HFF-Myc (cell line): Measurements from ENCODE around the gene FHIT.

Source experiments
- DNase-seq: peaks from one replicate; pipeline ENCODE4 v3.0.0-alpha.2; 2011; ENCODE audit warnings: low read depth; ENCODE audit errors: extremely low read depth
- H3K4me3 ChIP-seq: replicated peaks from 2 replicates; pipeline ENCODE4 v1.5.1; 2011; ENCODE audit warnings: low read depth, mild to moderate bottlenecking, control low read depth, low read length
- TF ChIP-seq, protein P1 (sequence below): IDR thresholded peaks from 2 replicates; pipeline ENCODE4 v1.5.1; 2012; ENCODE audit warnings: mild to moderate bottlenecking, low read depth, low read length, control low read depth; ENCODE audit errors: missing control alignments

FHIT gene

DNA sequence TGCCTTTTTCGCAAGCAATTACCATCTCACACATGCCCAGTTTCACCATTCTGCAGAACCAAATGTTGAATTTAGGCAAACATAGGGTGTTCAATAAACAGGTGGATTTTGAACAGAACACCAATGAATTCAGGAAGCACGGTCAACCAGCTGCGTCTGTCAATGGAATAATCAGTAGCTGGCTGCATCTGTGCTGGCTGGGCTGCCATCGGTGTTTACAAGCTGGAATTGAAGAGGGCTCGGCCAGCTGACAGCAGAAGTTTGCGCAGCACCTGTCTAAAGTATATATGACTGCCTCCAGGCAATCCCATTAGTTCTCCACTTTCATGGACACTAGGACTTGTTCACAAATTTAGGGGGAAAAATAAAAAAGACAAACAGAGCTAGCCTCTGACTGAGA lies 1205.0 kb downstream of the FHIT start:
- DNase-seq = no peak
- TF ChIP-seq, protein P1, sequence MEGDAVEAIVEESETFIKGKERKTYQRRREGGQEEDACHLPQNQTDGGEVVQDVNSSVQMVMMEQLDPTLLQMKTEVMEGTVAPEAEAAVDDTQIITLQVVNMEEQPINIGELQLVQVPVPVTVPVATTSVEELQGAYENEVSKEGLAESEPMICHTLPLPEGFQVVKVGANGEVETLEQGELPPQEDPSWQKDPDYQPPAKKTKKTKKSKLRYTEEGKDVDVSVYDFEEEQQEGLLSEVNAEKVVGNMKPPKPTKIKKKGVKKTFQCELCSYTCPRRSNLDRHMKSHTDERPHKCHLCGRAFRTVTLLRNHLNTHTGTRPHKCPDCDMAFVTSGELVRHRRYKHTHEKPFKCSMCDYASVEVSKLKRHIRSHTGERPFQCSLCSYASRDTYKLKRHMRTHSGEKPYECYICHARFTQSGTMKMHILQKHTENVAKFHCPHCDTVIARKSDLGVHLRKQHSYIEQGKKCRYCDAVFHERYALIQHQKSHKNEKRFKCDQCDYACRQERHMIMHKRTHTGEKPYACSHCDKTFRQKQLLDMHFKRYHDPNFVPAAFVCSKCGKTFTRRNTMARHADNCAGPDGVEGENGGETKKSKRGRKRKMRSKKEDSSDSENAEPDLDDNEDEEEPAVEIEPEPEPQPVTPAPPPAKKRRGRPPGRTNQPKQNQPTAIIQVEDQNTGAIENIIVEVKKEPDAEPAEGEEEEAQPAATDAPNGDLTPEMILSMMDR = no peak
- H3K4me3 ChIP-seq = no peak overlapping the region

GRCh38 chr3:60045686-60046085 lies 1205.6 kb downstream of the FHIT start:
- DNase-seq = no peak
- no peak overlapping the region for H3K4me3 ChIP-seq
- TF ChIP-seq, protein P1 = no peak

GRCh38 chr3:60036803-60037202 lies 1214.4 kb downstream of the FHIT start:
- TF ChIP-seq, protein P1 = no peak
- H3K4me3 ChIP-seq = no peak overlapping the region
- no peak for DNase-seq

- TF ChIP-seq, protein P1 = no peak
- no peak for DNase-seq
- H3K4me3 ChIP-seq = no peak overlapping the region
Observed at GRCh38 chr3:60033901-60034453, 1217.3 kb downstream of the FHIT start.

DNA sequence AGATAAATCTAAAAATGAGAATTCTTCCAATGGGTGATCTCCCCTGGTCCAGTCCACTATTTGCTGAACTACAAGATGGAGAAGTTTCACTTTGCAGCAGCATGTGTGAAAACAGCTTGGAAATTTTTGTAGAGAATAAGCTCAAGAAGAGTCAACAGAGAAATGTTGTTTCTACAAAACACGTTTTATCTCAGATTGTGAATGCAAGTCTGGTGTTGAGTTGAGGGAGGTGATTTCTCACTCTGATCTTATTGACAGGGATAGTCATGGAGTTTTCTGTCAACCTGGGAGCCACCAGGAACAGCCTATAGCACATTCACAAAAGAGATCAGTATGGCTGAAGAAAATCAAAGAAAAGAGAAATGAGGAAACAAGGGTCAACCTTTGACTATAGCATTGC lies 1220.3 kb downstream of the FHIT start:
- DNase-seq = no peak
- TF ChIP-seq, protein P1 = no peak
- no peak overlapping the region for H3K4me3 ChIP-seq

DNA sequence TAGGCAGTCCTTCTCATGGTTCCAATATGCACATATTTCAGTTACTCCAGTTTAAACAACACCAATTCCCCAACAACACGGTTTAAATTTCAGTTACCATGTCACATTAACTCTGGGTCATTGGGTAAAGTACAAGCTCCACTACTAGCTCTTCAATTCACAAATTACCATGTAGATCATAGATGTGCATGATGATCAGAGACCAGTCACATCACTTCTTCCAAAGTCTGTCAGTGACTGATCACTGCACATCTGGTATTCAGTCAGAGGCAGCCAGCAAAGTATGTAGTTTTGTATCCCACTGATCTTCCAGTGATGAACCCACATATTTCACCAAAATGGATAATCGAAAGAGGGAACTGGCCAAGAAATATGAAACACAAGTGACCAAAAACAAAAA lies 1223.0 kb downstream of the FHIT start:
- no peak overlapping the region for H3K4me3 ChIP-seq
- DNase-seq = no peak
- TF ChIP-seq, protein P1 = no peak

DNA sequence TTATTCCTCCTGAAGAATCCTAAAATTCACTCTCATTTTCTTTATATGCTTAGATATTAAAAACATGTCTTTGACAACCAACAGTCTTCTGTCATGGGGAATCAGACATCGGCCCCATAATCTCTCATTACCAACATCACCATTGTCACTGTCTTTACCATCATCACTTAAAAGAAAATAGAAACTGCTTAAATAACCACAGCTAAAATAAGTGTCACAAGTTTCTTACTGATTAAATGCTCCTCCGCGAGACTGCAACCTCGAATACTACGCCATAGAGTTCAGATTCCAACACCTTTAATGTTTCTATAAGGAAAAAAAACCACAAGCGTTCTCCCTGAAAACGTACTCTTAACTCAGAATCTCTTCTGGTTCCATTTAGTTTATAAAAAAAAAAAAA lies 1223.9 kb downstream of the FHIT start:
- TF ChIP-seq, protein P1 = no peak
- H3K4me3 ChIP-seq = no peak overlapping the region
- DNase-seq = no peak
